Mesenchymal stem cell (in vitro differentiated cells and primary cell): ENCODE results near the gene LDLRAP1.

Experiments used
- DNase-seq: peaks from one replicate; pipeline ENCODE4 v3.0.0-alpha.2; 2013
- H2AFZ ChIP-seq: one replicate; pipeline ENCODE4 v1.6.1; 2013; ENCODE audit warnings: low read depth, mild to moderate bottlenecking, control low read depth, inconsistent platforms, low read length, moderate library complexity
- H2AK5ac ChIP-seq: 2 replicates; pipeline ENCODE4 v1.6.1; 2013; ENCODE audit warnings: low read length, moderate library complexity, mild to moderate bottlenecking, inconsistent platforms; ENCODE audit not compliant: severe bottlenecking
- H2BK120ac ChIP-seq: one replicate; pipeline ENCODE4 v1.6.1; 2013; ENCODE audit warnings: low read depth, mild to moderate bottlenecking, inconsistent platforms, low read length, moderate library complexity
- H2BK12ac ChIP-seq, 2 experiments: one replicate each; pipeline ENCODE4 v1.6.1; 2013; ENCODE audit warnings: inconsistent platforms in 2 of 2, low read length in 2 of 2, mild to moderate bottlenecking in 2 of 2, moderate library complexity in 2 of 2, control low read depth in 1 of 2
- H2BK15ac ChIP-seq: one replicate; pipeline ENCODE4 v1.6.1; 2013; ENCODE audit warnings: mild to moderate bottlenecking, low read depth, inconsistent platforms; ENCODE audit not compliant: poor library complexity, severe bottlenecking
- H2BK5ac ChIP-seq: 2 replicates; pipeline ENCODE4 v1.6.1; 2013; ENCODE audit warnings: low read depth, mild to moderate bottlenecking, low read length, control low read depth, inconsistent platforms; ENCODE audit not compliant: poor library complexity, severe bottlenecking
- H3K14ac ChIP-seq, 2 experiments: one replicate each; pipeline ENCODE4 v1.6.1; 2013; ENCODE audit warnings: inconsistent platforms in 2 of 2, low read length in 2 of 2, control low read depth in 1 of 2, mild to moderate bottlenecking in 1 of 2, moderate library complexity in 1 of 2
- H3K18ac ChIP-seq, 2 experiments: one replicate each; pipeline ENCODE4 v1.6.1; 2013; ENCODE audit warnings: inconsistent platforms in 2 of 2, low read length in 2 of 2, control low read depth in 1 of 2, low read depth in 1 of 2, mild to moderate bottlenecking in 1 of 2
- H3K23ac ChIP-seq, 2 experiments: one replicate each; pipeline ENCODE4 v1.6.1; 2013; ENCODE audit warnings: inconsistent platforms in 2 of 2, low read length in 2 of 2, mild to moderate bottlenecking in 2 of 2, moderate library complexity in 2 of 2, control low read depth in 1 of 2
- H3K27ac ChIP-seq: 2 replicates; pipeline ENCODE4 v1.5.1; 2013; ENCODE audit warnings: mild to moderate bottlenecking, moderate library complexity, low read length, control low read depth, inconsistent platforms; ENCODE audit not compliant: poor library complexity, severe bottlenecking
- H3K27me3 ChIP-seq, 2 experiments: 2 replicates each; pipeline versions ENCODE4 v1.6.1 to v1.7.0; 2013; ENCODE audit warnings: low read length in 2 of 2, mild to moderate bottlenecking in 2 of 2, moderate library complexity in 2 of 2, control low read depth in 1 of 2, inconsistent platforms in 1 of 2; ENCODE audit not compliant: control insufficient read depth in 1 of 2, insufficient read depth in 1 of 2
- H3K36me3 ChIP-seq, 2 experiments: 2 replicates each; pipeline versions ENCODE4 v1.6.1 to v1.7.0; 2013; ENCODE audit warnings: low read length in 2 of 2, control low read depth in 1 of 2, inconsistent platforms in 1 of 2, low read depth in 1 of 2, mild to moderate bottlenecking in 1 of 2; ENCODE audit not compliant: insufficient read depth in 2 of 2, control insufficient read depth in 1 of 2
- H3K4ac ChIP-seq, 2 experiments: one replicate each; pipeline ENCODE4 v1.6.1; 2013; ENCODE audit warnings: inconsistent platforms in 2 of 2, low read length in 2 of 2, mild to moderate bottlenecking in 2 of 2, moderate library complexity in 2 of 2, control low read depth in 1 of 2, low read depth in 1 of 2
- H3K4me1 ChIP-seq: 2 replicates; pipeline ENCODE4 v1.6.1; 2013; ENCODE audit warnings: low read depth, low read length, control low read depth; ENCODE audit not compliant: control insufficient read depth, insufficient read depth
- H3K4me2 ChIP-seq: 2 replicates; pipeline ENCODE4 v1.6.1; 2013; ENCODE audit warnings: low read length, mild to moderate bottlenecking, inconsistent platforms; ENCODE audit not compliant: poor library complexity, severe bottlenecking
- H3K4me3 ChIP-seq, 2 experiments: 2 replicates each; pipeline versions ENCODE4 v1.5.1 to v1.7.0; 2013; ENCODE audit warnings: low read length in 2 of 2, mild to moderate bottlenecking in 2 of 2, control low read depth in 1 of 2, low read depth in 1 of 2; ENCODE audit not compliant: insufficient read depth in 1 of 2
- H3K79me1 ChIP-seq: replicated peaks from 2 replicates; pipeline ENCODE4 v1.6.1; 2013; ENCODE audit warnings: mild to moderate bottlenecking, control low read depth, low read length, inconsistent platforms; ENCODE audit not compliant: poor library complexity, severe bottlenecking
- H3K9ac ChIP-seq: 2 replicates; pipeline ENCODE4 v1.7.0; 2013; ENCODE audit warnings: mild to moderate bottlenecking, low read length, moderate library complexity
- H3K9me3 ChIP-seq: 2 replicates; pipeline ENCODE4 v1.7.0; 2013; ENCODE audit warnings: mild to moderate bottlenecking, low read length; ENCODE audit not compliant: control insufficient read depth
- H4K8ac ChIP-seq: one replicate; pipeline ENCODE4 v1.6.1; 2013; ENCODE audit warnings: inconsistent platforms, mild to moderate bottlenecking, low read length, moderate library complexity
- H4K91ac ChIP-seq: one replicate; pipeline ENCODE4 v1.6.1; 2013; ENCODE audit warnings: mild to moderate bottlenecking, low read length, inconsistent platforms
- WGBS: methylation state at CpG from one replicate; pipeline ENCODE4 v1.1.7; 2013; ENCODE audit warnings: mixed read lengths; 5-methylcytosine and 5-hydroxymethylcytosine counted together

Gene LDLRAP1

DNA sequence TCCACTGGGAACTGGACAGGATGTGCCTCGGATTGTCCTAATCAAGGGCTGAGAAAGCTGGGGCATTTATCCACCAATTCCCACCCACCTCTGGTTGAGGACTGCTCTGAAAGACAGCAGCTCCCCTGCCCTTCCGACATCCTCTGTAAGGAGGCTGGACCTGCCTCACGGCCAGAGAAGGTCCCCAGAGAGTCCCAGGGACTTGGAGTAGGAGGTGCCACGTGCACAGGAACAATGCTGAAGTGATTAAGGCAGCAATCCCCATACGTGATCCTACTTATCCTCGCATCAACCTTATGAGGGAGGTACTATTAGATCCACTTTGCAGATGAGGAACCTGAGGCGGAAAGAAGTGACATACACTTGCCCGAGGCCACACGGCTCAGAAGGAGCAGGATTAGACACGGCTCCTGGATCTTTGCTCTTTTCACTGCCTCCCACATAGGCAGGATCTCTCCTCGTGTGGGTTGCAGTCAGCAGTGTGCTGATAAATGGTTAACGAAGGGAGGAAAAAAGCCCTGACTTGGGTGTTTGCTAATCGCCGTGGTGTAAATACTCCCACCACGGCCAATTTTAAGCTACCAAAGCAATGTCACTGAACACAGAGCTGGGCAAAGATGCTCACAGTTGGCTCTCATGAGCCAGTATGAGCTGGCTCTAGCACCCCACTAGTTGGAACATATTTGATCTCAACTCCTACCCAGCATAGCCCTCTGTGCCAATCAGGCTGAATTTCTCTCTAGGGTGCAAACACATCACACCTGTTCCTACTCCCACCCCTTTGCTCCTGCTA lies 18.6 kb upstream of the LDLRAP1 start:
- H3K27ac ChIP-seq: no peak overlapping the region
- H3K23ac ChIP-seq: no peak overlapping the region
- WGBS: 88% methylated on average over 15 of the region's 15 CpGs

DNA sequence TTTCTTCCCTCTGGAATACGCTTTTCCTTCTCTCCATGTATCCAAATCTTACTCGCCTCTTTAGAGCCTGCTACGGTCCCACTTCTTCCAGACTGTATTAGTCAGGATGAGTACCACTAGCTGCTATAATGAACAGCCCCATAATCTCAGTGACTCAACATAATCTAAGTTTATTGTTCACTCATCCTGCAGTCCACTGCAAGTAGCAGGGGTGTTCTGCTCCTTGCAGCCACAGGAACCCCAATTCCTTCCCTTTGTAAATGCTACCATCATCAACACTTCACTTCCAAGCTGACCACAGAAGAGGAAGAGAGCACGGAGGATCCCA lies 18.1 kb upstream of the LDLRAP1 start:
- no peak overlapping the region for H3K4me3 ChIP-seq

More for the DNA sequence above, 18.6 kb upstream of the LDLRAP1 start:
- H3K27me3 ChIP-seq: peaks cover 8 to 68% of the 10 kb centered on the region in 2 experiments
- H3K36me3 ChIP-seq: no peaks in the 10 kb centered on the region
- no peak overlapping the region for H3K9ac ChIP-seq
- H2AFZ ChIP-seq: no peak overlapping the region
- H3K4me2 ChIP-seq: no peak overlapping the region
- H3K4me1 ChIP-seq: peaks cover 18% of the 10 kb centered on the region
- H3K79me1 ChIP-seq: no peaks in the 10 kb centered on the region
- no peak overlapping the region for H4K91ac ChIP-seq
- peaks cover 13% of the 10 kb centered on the region for H3K9me3 ChIP-seq
- no peak overlapping the region for H3K14ac ChIP-seq
- H4K8ac ChIP-seq: no peak overlapping the region
- H2BK5ac ChIP-seq: no peak overlapping the region
- no peak overlapping the region for H3K18ac ChIP-seq
- no peak for DNase-seq
- H2BK15ac ChIP-seq: no peak overlapping the region
- no peak overlapping the region for H2AK5ac ChIP-seq
- no peak overlapping the region for H3K4me3 ChIP-seq
- H2BK12ac ChIP-seq: no peak overlapping the region
- H2BK120ac ChIP-seq: no peak overlapping the region
- H3K4ac ChIP-seq: no peak overlapping the region

DNA sequence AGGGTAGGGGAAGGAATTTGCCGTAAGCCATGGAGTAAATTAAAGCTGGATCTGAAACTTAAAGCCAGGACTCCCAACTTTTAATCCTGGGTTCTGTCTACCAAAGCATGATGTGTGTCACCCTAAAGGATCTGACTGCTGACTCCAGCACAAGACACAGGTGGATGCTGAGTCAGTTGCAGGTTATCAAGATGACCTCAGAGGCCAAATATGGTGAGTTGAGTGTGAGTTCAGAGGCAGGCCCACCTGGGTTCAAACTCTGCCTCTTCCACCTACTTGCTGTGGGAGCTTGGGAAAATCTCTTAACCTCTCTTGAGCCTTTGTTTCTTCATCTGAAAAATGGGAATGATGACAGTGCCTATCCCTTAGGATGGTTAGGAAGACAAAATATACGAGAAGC lies 16.7 kb upstream of the LDLRAP1 start:
- H4K91ac ChIP-seq: no peak overlapping the region
- no peak overlapping the region for H2AK5ac ChIP-seq
- H3K27me3 ChIP-seq: peaks cover 8 to 81% of the 10 kb centered on the region in 2 experiments
- H2BK120ac ChIP-seq: no peak overlapping the region
- H2BK12ac ChIP-seq: no peak overlapping the region
- no peak overlapping the region for H2BK15ac ChIP-seq
- H3K79me1 ChIP-seq: no peaks in the 10 kb centered on the region
- H3K23ac ChIP-seq: no peak overlapping the region
- WGBS: 91% methylated on average over 2 of the region's 2 CpGs
- peaks cover 13% of the 10 kb centered on the region for H3K9me3 ChIP-seq
- DNase-seq: no peak
- H3K4me1 ChIP-seq: peaks cover 13% of the 10 kb centered on the region
- no peak overlapping the region for H2AFZ ChIP-seq
- no peak overlapping the region for H3K27ac ChIP-seq
- H3K9ac ChIP-seq: no peak overlapping the region
- no peak overlapping the region for H3K4me2 ChIP-seq
- H3K36me3 ChIP-seq: no peaks in the 10 kb centered on the region
- H2BK5ac ChIP-seq: no peak overlapping the region
- no peak overlapping the region for H3K4ac ChIP-seq
- no peak overlapping the region for H3K14ac ChIP-seq
- no peak overlapping the region for H3K18ac ChIP-seq
- no peak overlapping the region for H3K4me3 ChIP-seq
- no peak overlapping the region for H4K8ac ChIP-seq

More for the DNA sequence above, 18.1 kb upstream of the LDLRAP1 start:
- no peak overlapping the region for H3K14ac ChIP-seq
- no peaks in the 10 kb centered on the region for H3K36me3 ChIP-seq
- no peak overlapping the region for H2AK5ac ChIP-seq
- WGBS: 85% methylated on average over 3 of the region's 4 CpGs
- H2BK12ac ChIP-seq: no peak overlapping the region
- no peak overlapping the region for H2BK5ac ChIP-seq
- H3K4me2 ChIP-seq: no peak overlapping the region
- no peak overlapping the region for H2BK15ac ChIP-seq
- no peak overlapping the region for H3K23ac ChIP-seq
- H3K27me3 ChIP-seq: peaks cover 8 to 70% of the 10 kb centered on the region in 2 experiments
- H3K18ac ChIP-seq: no peak overlapping the region
- no peak overlapping the region for H4K8ac ChIP-seq
- H3K79me1 ChIP-seq: no peaks in the 10 kb centered on the region
- peaks cover 13% of the 10 kb centered on the region for H3K9me3 ChIP-seq
- no peak for DNase-seq
- no peak overlapping the region for H2AFZ ChIP-seq
- no peak overlapping the region for H2BK120ac ChIP-seq
- H3K4me1 ChIP-seq: peaks cover 18% of the 10 kb centered on the region
- no peak overlapping the region for H3K27ac ChIP-seq
- H4K91ac ChIP-seq: no peak overlapping the region
- H3K9ac ChIP-seq: no peak overlapping the region
- H3K4ac ChIP-seq: no peak overlapping the region

DNA sequence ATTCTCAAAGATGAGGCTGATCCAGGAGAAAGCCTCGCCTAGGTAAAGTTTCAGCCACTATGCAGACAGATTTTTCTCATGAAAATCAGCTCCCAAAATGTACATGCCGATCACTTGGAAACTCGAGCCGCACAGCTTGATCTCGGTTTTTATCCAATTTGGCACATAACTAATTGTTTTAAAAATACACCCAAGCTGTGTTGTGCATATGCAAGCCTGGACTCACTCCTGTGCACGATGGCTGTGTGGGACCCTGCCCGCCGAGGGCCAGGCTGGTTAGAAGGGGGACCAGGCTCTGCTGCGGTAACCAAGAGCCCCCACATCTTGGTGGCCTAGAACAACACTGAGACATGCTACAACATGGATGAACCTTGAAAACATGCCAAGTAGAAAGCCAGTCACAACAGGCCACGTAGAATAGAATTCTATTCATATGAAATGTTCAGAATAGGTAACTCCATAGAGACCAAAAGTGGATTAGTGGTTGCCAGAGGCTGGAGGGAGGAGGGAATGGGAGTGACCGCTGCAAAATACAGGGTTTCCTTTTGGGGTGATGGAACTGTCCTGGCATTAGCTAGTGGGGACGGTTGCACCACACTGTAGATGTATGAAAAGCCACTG lies 16.1 kb upstream of the LDLRAP1 start:
- no peak overlapping the region for H2AFZ ChIP-seq
- no peak overlapping the region for H3K9ac ChIP-seq
- no peak overlapping the region for H3K23ac ChIP-seq
- no peak overlapping the region for H2BK5ac ChIP-seq
- H3K79me1 ChIP-seq: no peaks in the 10 kb centered on the region
- H3K18ac ChIP-seq: no peak overlapping the region
- 92% methylated on average over 11 of the region's 12 CpGs for WGBS
- no peak overlapping the region for H3K27ac ChIP-seq
- H2BK15ac ChIP-seq: no peak overlapping the region
- H2AK5ac ChIP-seq: no peak overlapping the region
- H3K14ac ChIP-seq: no peak overlapping the region
- H3K9me3 ChIP-seq: peaks cover 13% of the 10 kb centered on the region
- DNase-seq: no peak
- H3K4me2 ChIP-seq: no peak overlapping the region
- no peak overlapping the region for H2BK12ac ChIP-seq
- H4K8ac ChIP-seq: no peak overlapping the region
- no peak overlapping the region for H3K4ac ChIP-seq
- H3K4me3 ChIP-seq: no peak overlapping the region
- H4K91ac ChIP-seq: no peak overlapping the region
- no peaks in the 10 kb centered on the region for H3K36me3 ChIP-seq
- peaks cover 8 to 80% of the 10 kb centered on the region in 2 experiments for H3K27me3 ChIP-seq
- H2BK120ac ChIP-seq: no peak overlapping the region
- H3K4me1 ChIP-seq: peaks cover 8% of the 10 kb centered on the region
